ENCODE results near the gene CAMP.

- TF ChIP-seq POLR2A (IDR thresholded peaks at IDR 0.05) (no peak), CTCF (IDR thresholded peaks at IDR 0.05) (no peak)
These were observed 24.2 kb upstream of the CAMP start for GRCh38 chr3:48199117-48199516.
